HEK293 (cell line): ENCODE results near the gene HS1BP3.

Source experiments
- CTCF ChIA-PET: fragments of 350-600 bp; formaldehyde crosslinking; extraction: SDS; loops from one replicate; lab custom pipeline; 2021; ENCODE audit warnings: antibody characterized with exemption; lab: Yijun Ruan, JAX
- POLR2A ChIA-PET: fragments of 300-600 bp; formaldehyde crosslinking; extraction: SDS; loops from one replicate; lab custom pipeline; 2020; ENCODE audit warnings: antibody characterized with exemption, inconsistent platforms; lab: Yijun Ruan, JAX
- H3K27ac ChIP-seq: fragments of 200-500 bp; sonication (Bioruptor generic); 2 replicates; pipeline ENCODE4 v1.5.1; 2014; ENCODE audit warnings: low read depth, low read length, control low read depth, inconsistent platforms; ENCODE audit errors: extremely low read depth
- H3K36me3 ChIP-seq, 2 experiments: fragments of 200-500 bp in 1 of 2; sonication (Bioruptor generic) in 1 of 2; 1 replicate in 1 of 2; 2 replicates in 1 of 2; pipeline ENCODE4 v1.5.1; 2014 to 2017; ENCODE audit warnings: inconsistent platforms in 2 of 2, low read length in 2 of 2; ENCODE audit not compliant: control insufficient read depth in 2 of 2, insufficient read depth in 1 of 2
- H3K4me1 ChIP-seq: fragments of 200-500 bp; sonication (Bioruptor generic); 2 replicates; pipeline ENCODE4 v1.5.1; 2014; ENCODE audit warnings: mild to moderate bottlenecking, low read length, inconsistent platforms; ENCODE audit not compliant: control insufficient read depth, insufficient read depth
- H3K4me3 ChIP-seq: 2 replicates; pipeline ENCODE4 v1.5.1; 2011; ENCODE audit warnings: low read depth, mild to moderate bottlenecking, control low read depth, low read length, moderate library complexity
- H3K9me3 ChIP-seq: fragments of 200-500 bp; sonication (Bioruptor generic); 2 replicates; pipeline ENCODE4 v1.5.1; 2014; ENCODE audit warnings: low read depth, low read length, inconsistent platforms; ENCODE audit not compliant: control insufficient read depth, insufficient read depth
- ELK4 ChIP-seq: IDR thresholded peaks from 2 replicates; pipeline ENCODE4 v1.6.1; 2011; ENCODE audit warnings: mild to moderate bottlenecking, low read depth, low read length, borderline replicate concordance
- GLI4 ChIP-seq: fragments of 450-650 bp; formaldehyde crosslinking; IDR thresholded peaks from 2 replicates; pipeline ENCODE4 v1.5.1; 2016; ENCODE audit warnings: missing biosample characterization, missing genetic modification characterization
- INSM2 ChIP-seq: fragments of 450-650 bp; formaldehyde crosslinking; IDR thresholded peaks from 2 replicates; pipeline ENCODE4 v1.5.1; 2016; ENCODE audit warnings: missing biosample characterization, missing genetic modification characterization
- PATZ1 ChIP-seq: fragments of 450-650 bp; formaldehyde crosslinking; IDR thresholded peaks from 2 replicates; pipeline ENCODE4 v1.5.1; 2016; ENCODE audit warnings: missing biosample characterization, missing genetic modification characterization
- PBX3 ChIP-seq: sonication (generic); formaldehyde crosslinking; IDR thresholded peaks from 2 replicates; pipeline ENCODE4 v1.8.1; 2022; ENCODE audit warnings: mild to moderate bottlenecking, moderate library complexity, missing genetic modification reagents
- REST ChIP-seq: fragments of 450-650 bp; formaldehyde crosslinking; IDR thresholded peaks from 2 replicates; pipeline ENCODE4 v1.5.1; 2016; ENCODE audit warnings: missing biosample characterization, missing genetic modification characterization
- ZBTB10 ChIP-seq: fragments of 450-650 bp; formaldehyde crosslinking; IDR thresholded peaks from 2 replicates; pipeline ENCODE4 v1.5.1; 2016; ENCODE audit warnings: missing biosample characterization, missing genetic modification characterization
- ZBTB48 ChIP-seq: fragments of 450-650 bp; formaldehyde crosslinking; IDR thresholded peaks from 2 replicates; pipeline ENCODE4 v1.5.1; 2016; ENCODE audit warnings: missing biosample characterization, missing genetic modification characterization
- ZFHX2 ChIP-seq: fragments of 450-650 bp; formaldehyde crosslinking; conservative IDR thresholded peaks from 2 replicates; pipeline ENCODE4 v1.5.1; 2016; ENCODE audit warnings: missing biosample characterization, missing genetic modification characterization
- ZIC2 ChIP-seq: fragments of 450-650 bp; formaldehyde crosslinking; IDR thresholded peaks from 2 replicates; pipeline ENCODE4 v1.5.1; 2016; ENCODE audit warnings: missing biosample characterization, missing genetic modification characterization
- ZNF10 ChIP-seq: fragments of 450-650 bp; formaldehyde crosslinking; IDR thresholded peaks from 2 replicates; pipeline ENCODE4 v1.5.1; 2017; ENCODE audit warnings: missing biosample characterization, missing genetic modification characterization
- ZNF138 ChIP-seq: fragments of 450-650 bp; formaldehyde crosslinking; IDR thresholded peaks from 2 replicates; pipeline ENCODE4 v1.5.1; 2016; ENCODE audit warnings: missing biosample characterization, missing genetic modification characterization, borderline replicate concordance
- ZNF335 ChIP-seq: fragments of 450-650 bp; formaldehyde crosslinking; conservative IDR thresholded peaks from 2 replicates; pipeline ENCODE4 v1.5.1; 2016; ENCODE audit warnings: missing biosample characterization, missing genetic modification characterization
- ZNF398 ChIP-seq: fragments of 450-650 bp; formaldehyde crosslinking; IDR thresholded peaks from 2 replicates; pipeline ENCODE4 v1.5.1; 2017; ENCODE audit warnings: missing biosample characterization, missing genetic modification characterization
- ZNF544 ChIP-seq: fragments of 450-650 bp; formaldehyde crosslinking; IDR thresholded peaks from 2 replicates; pipeline ENCODE4 v1.5.0; 2017; ENCODE audit warnings: missing biosample characterization, missing genetic modification characterization
- ZNF670 ChIP-seq: fragments of 450-650 bp; formaldehyde crosslinking; IDR thresholded peaks from 2 replicates; pipeline ENCODE4 v1.5.1; 2016; ENCODE audit warnings: missing biosample characterization, missing genetic modification characterization, low read depth
- ZNF791 ChIP-seq: fragments of 450-650 bp; formaldehyde crosslinking; IDR thresholded peaks from 2 replicates; pipeline ENCODE4 v1.5.1; 2016; ENCODE audit warnings: missing biosample characterization, missing genetic modification characterization
- ZSCAN16 ChIP-seq: fragments of 450-650 bp; formaldehyde crosslinking; IDR thresholded peaks from 2 replicates; pipeline ENCODE4 v1.5.1; 2016; ENCODE audit warnings: missing biosample characterization, missing genetic modification characterization

HS1BP3 gene

GRCh38 chr2:20631617-20632307 lies 19.1 kb downstream of the HS1BP3 start:
- Histone ChIP-seq H3K4me3 (no peak overlapping the region), H3K36me3 (peaks cover 0 to 32% of the 10 kb centered on the region in 2 experiments; a peak in 1 of 3 replicates), H3K9me3 (no peaks in the 10 kb centered on the region), H3K27ac (no peak overlapping the region), H3K4me1 (0 out of 2 replicates have a peak, but pooled peaks cover 5% of the 10 kb centered on the region)
- CTCF ChIA-PET, result interaction anchor here (0.8 to 5.4 kb wide), 6 partner anchors 10 to 191 kb away, joined by 3 to 85 read pairs (median 6); partner anchors contain the start of gene RHOB
- POLR2A ChIA-PET, result interaction anchor here (0.6 to 6.4 kb wide), 2 partner anchors 23 to 183 kb away, joined by 4 to 130 read pairs; partner anchors contain the start of gene RHOB
- no peak for TF ChIP-seq ZNF544
- TF ChIP-seq PBX3 (CRISPR knock-in tag), result no peak
- TF ChIP-seq ZBTB10 (tag by site-specific recombination), result no peak
- no peak for TF ChIP-seq ZNF138
- no peak for TF ChIP-seq ZNF398
- no peak for TF ChIP-seq ZNF791 (tag by site-specific recombination)
- TF ChIP-seq GLI4, result no peak
- no peak for TF ChIP-seq INSM2 (tag by site-specific recombination)
- no peak for TF ChIP-seq PATZ1 (tag by site-specific recombination)
- TF ChIP-seq ZNF335 (tag by site-specific recombination), result no peak
- TF ChIP-seq ZNF10, result no peak
- no peak for TF ChIP-seq ZIC2 (tag by site-specific recombination)
- no peak for TF ChIP-seq REST
- no peak for TF ChIP-seq ZSCAN16 (tag by site-specific recombination)
- TF ChIP-seq ZFHX2 (tag by site-specific recombination), result no peak
- no peak for TF ChIP-seq ZBTB48 (tag by site-specific recombination)
- TF ChIP-seq ZNF670 (tag by site-specific recombination), result no peak
- TF ChIP-seq ELK4, result no peak
